HG03103 (cell line): ENCODE data around the gene ZNF146.
"Not testable (repeated sequence)": the region's sequence is repeated elsewhere in the genome, so short reads cannot be mapped to it uniquely, and the experiment has no call there.

Experiments
- ATAC-seq: cut with Tn5 transposase; IDR thresholded peaks from one replicate; pipeline ENCODE4 v1.9.1; 2021; ENCODE audit warnings: low read depth; ENCODE audit not compliant: unreplicated experiment

Gene ZNF146

DNA sequence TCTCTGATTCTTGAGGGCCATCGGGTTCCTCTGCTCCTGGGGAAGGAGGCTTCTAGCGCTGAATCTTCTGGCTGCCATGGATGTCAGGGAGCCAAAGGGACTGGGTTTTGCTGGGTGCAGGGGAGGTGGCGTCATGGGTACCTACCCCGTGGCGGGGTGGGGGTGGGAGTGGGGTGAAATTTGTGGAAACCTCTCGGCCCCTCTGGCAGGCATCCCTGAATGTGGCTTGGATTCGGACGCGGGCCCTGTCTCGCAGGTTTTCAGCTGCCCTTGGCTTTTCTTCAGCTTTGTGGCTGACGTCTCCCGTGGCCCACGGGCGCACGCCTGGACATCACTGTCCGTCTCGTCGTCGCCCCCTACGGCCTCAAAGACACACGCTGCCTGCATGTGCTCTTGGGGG, 53.2 kb downstream of the ZNF146 start:
- not testable (repeated sequence) for ATAC-seq

DNA sequence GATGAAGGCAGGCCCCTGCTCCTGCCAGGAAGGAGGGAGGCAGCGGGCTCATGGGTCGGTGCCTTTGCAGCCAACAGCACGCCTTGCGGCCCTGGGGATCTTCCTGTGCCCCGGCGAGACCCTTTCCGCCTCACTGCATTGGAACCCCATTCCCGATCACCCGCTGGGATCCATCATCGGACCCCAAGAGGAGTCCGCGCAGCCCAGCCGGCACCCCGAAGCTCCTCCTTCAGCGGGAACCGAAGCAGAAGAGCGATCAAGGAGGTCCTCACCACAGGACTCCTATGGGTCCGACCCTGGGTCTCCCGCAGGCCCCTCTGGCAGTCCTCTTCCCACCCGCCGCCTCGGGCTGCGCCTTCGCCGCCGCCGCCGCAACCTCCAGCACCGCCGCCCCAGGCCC, 53.7 kb downstream of the ZNF146 start:
- not testable (repeated sequence) for ATAC-seq

DNA sequence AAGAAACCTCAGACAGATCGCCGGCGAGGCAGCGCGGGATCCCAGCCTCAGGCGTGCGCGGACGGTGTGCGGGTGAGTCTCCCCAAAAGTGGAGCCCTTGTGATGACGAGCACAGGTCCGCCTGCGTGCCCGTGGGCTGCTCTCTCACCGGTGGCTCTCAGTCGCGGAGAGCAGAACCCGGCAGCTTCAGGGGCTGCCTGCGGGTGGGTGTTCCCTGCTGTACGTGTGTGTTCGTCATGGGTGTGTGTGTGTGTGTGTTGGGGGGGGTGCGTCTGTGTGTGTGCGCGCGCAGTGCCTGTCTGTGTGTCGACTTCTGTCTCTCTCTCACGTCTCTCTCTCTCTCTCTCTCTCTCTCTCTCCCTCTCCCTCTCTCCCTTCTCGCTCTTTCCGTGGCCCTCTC, 54.4 kb downstream of the ZNF146 start:
- ATAC-seq = not testable (repeated sequence)
